Medulla oblongata (tissue), 1 donor: ENCODE measurements around the gene TMUB1.

Experiments
- DNase-seq: peaks from one replicate; pipeline ENCODE4 v3.0.0-alpha.2; 2015; ENCODE audit errors: extremely low spot score

The TMUB1 gene

GRCh38 chr7:151085691-151086620 is 2.7 kb upstream of the TMUB1 start, which contains the start of gene AGAP3:
Gene AGAP3, plus strand, starts transcription at chr7:151086475. Its CDS starts 267 bp downstream, at chr7:151086742.
- DNase-seq = peak; percentile 91

- peak; percentile 25 for DNase-seq
Measured at GRCh38 chr7:151085329-151085690, 2.0 kb upstream of the TMUB1 start.

DNA sequence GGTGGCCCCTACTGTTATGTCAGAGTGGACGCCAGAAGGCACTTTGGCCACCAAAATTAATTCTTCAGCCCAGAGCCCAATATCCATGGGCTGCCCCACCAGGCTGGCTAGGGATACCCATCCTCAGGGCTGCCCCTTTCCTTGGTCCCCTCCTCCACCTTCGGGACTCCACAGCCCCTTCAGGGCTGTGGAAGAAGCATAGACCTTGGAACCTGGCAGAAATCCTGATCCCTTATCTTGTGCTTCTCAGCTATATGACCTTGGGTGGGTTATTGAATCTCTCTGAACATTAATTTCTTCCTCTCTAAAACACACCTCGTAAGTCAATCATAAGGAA is 499 bp upstream of the TMUB1 start:
- DNase-seq = no peak

- DNase-seq = no peak
Measured at GRCh38 chr7:151082141-151083070, 887 bp downstream of the TMUB1 start.

DNA sequence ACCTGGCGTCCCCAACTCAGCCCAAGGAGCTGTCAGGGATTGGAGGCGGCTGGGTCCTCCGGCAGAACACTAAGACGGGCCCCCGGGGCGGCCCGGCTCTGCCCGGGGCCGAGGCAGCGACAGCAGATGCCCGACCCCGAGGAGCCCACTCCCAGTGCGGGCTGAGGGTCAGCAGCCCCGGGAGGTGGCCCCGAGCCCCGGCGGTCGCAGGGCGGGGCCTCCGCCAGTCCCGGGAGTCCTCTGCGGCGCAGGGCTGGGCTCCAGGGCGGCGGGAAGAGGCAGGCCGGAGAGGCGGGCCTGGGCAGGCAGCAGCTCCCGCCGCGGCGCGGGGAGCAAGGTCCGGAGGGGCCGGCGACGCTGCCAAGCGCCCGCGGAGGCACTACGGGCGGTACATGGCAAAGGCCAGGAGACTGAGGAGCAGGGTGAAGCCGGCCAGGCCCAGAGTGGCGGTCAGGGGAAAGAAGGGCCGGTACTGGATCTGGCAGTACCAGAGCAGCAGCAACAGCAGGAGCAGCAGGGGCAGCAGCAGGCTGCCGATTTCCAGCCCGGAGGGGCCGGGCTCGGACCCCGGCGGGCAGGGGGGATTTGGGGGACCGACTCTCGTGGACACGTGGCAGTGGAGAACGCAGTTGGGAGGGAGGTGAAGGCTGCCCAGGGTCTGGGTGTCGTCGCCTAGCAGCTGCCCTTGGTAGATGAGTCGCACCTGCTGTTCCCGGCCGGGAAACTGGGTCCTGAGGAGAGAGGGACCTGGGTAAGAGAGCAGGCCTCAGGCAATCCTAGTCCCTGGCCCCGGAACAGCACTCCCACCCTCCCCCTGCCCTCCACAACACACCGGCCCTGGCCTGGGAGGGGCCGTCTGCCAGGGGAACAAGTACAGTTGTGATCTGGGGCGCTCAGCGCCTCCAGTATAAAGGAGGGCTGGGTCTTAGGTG is 1.9 kb downstream of the TMUB1 start:
- no peak for DNase-seq

- DNase-seq = peak; percentile 95
Measured at GRCh38 chr7:151080522-151081169, 2.6 kb downstream of the TMUB1 start, which contains the start of gene FASTK. Gene FASTK, minus strand, starts transcription at chr7:151080809. Its CDS starts 43 bp downstream, at chr7:151080766.

DNA sequence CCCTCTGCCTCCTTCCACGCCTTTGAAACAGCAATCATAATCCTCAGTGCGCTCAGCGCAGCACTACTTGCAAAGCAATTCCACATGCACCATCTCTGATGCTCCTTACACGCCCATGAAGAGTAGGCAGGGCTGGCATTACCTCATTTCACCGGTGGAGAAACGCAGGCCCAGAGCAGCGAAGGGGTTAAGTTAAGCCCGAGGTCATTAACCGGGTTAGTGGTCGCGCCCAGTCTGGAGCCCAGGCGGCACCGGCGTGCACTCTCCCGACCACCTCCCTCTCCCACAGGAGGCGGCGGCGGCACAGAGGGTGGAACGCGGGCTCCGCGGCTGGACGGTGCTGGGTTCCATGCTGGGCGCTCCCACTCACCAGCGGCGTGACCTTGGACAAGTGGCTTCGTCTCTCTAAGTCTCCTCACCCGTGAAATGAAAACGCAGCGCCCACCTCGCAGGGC is 3.2 kb downstream of the TMUB1 start:
- no peak for DNase-seq

- no peak for DNase-seq
Measured at GRCh38 chr7:151079199-151079910, 3.9 kb downstream of the TMUB1 start.

- DNase-seq = no peak
Measured at GRCh38 chr7:151078233-151079040, 4.9 kb downstream of the TMUB1 start.

GRCh38 chr7:151077705-151078232 is 5.5 kb downstream of the TMUB1 start:
- DNase-seq = no peak

GRCh38 chr7:151076863-151077704 is 6.2 kb downstream of the TMUB1 start:
- no peak for DNase-seq

GRCh38 chr7:151075978-151076426 is 7.3 kb downstream of the TMUB1 start:
- DNase-seq = no peak

- no peak for DNase-seq
Measured at GRCh38 chr7:151075662-151075971, 7.7 kb downstream of the TMUB1 start.

- DNase-seq = no peak
Measured at GRCh38 chr7:151074817-151075661, 8.3 kb downstream of the TMUB1 start.

DNA sequence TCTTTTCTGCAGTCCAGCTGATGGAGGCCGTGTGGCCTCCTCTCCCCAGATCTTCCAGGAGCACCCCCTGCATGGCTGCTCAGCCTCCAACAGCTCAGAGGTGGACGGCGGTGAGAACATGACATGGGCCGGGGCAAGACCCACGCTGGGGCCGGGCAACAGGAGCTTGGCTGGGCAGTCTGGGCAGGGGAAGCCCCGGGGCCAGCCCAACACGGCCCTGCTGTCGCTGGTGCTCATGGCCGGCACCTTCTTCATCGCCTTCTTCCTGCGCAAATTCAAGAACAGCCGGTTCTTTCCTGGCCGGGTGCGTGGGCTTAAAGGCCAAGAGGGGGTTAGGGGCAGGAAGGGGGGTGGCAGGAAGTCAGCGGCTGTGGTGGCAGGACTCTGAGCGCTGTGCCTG is 9.3 kb downstream of the TMUB1 start:
- DNase-seq = no peak

GRCh38 chr7:151071032-151071866 is 12.0 kb downstream of the TMUB1 start:
- DNase-seq = no peak
